Pancreas (tissue), 10 donors: ENCODE measurements around the gene PFN4. TPM values are rescaled to one million over a fixed set of nuclear protein-coding genes. Genes with fewer than 3 reads are reported as not detected.
A peak's percentile ranks its signal among the peaks of the same experiment; 100 is the strongest.

Experiments used
- ATAC-seq, 4 donors: fragments of 200-7000 bp; cut with Tn5 transposase; one replicate each; pipeline versions ENCODE4 v1.8.0 to v1.9.1; 2020; ENCODE audit warnings: mild to moderate bottlenecking in 4 of 4, moderate library complexity in 4 of 4
- DNase-seq, 6 donors: peaks; one replicate each; pipeline ENCODE4 v3.0.0-alpha.2; 2020
- FAIRE-seq: peaks from 2 replicates; lab custom pipeline; 2012; peaks lifted over from hg19 to GRCh38; lab: Jason Lieb, UNC
- H3K27ac ChIP-seq, 4 donors: fragments of 200-600 bp; sonication (generic); 1 replicate in 3 of 4; 2 replicates in 1 of 4; pipeline versions ENCODE4 v1.5.0 to v1.8.0; 2020
- H3K27me3 ChIP-seq, 4 donors: fragments of 200-600 bp; one replicate each; pipeline ENCODE4 v1.8.0; 2021
- H3K36me3 ChIP-seq, 3 donors: fragments of 200-600 bp; sonication (generic) in 1 of 3; one replicate each; pipeline versions ENCODE4 v1.5.0 to v1.8.0; 2020 to 2021
- H3K4me1 ChIP-seq, 3 donors: fragments of 200-600 bp; one replicate each; pipeline ENCODE4 v1.8.0; 2021
- H3K4me3 ChIP-seq, 4 donors: fragments of 200-600 bp; sonication (generic) in 2 of 4; one replicate each; pipeline versions ENCODE4 v1.5.0 to v1.8.0; 2020 to 2021
- H3K9me3 ChIP-seq, 4 donors: fragments of 200-600 bp; one replicate each; pipeline ENCODE4 v1.8.0; 2021
- CTCF ChIP-seq, 4 donors: fragments of 200-600 bp; sonication (generic) in 3 of 4; IDR thresholded peaks; one replicate each; pipeline versions ENCODE4 v1.5.0 to v1.8.0; 2021; ENCODE audit warnings: antibody characterized with exemption in 4 of 4
- WGBS, 2 donors: extraction: QIAGEN DNeasy Blood & Tissue Kit; methylation state at CpG; one replicate each; pipeline ENCODE4 v1.1.7; 2013; 5-methylcytosine and 5-hydroxymethylcytosine counted together
- intact Hi-C, 3 donors: fragments of 100-400 bp; cut with DNase I; formaldehyde crosslinking; loops; one replicate each; pipeline versions ENCODE4 v1.11.1 to v1.14.2; 2022
- polyA plus RNA-seq, 2 donors: library from polyadenylated mRNA; stranded (reverse); fragments of 200-250 nt; gene quantifications; one replicate each; pipeline ENCODE4 v1.2.3, GENCODE V29; 2013
- total RNA-seq, 6 donors: library from RNA; stranded (reverse); fragmentation: NEBNext Ultra II Directional in 4 of 6; extraction: Animal tissue kit (Norgen Biotek cat#: 25700) in 4 of 6; gene quantifications; one replicate each; pipeline versions ENCODE4 v1.2.1 to v1.2.4, GENCODE V29; 2021 to 2023
- donor health status: healthy with polysubstance abuse.
- donor health status: DM: no; HTN: no; CAD: no; lungs with moderate emphysema.
- donor health status: DM: no; HTN: no; CAD: no.
- donor health status: control.
- donor health status: control.
- donor health status: Bipolar disorder and iron deficiency.
- donor health status: DM: yes; HTN: yes; CAD: no.
- donor health status: DM: no; HTN: no; CAD: no.
- donor health status: DM: no; HTN: no; CAD: no.
- donor health status: DM: yes; HTN: yes; CAD: no.

The PFN4 gene
- total and polyA plus RNA-seq, 8 donors, result 0.16 to 0.63 (median 0.41) TPM

- peak; percentile 66 to 79 (median 74) for ATAC-seq
- Histone ChIP-seq H3K27ac (peak overlapping the region; percentile 80 to 93 (median 82)), H3K27me3 (no peaks in the 10 kb centered on the region), H3K9me3 (no peaks in the 10 kb centered on the region), H3K36me3 (peaks cover 0 to 16% (median 0%) of the 10 kb centered on the region in 3 donors), H3K4me3 (peak overlapping the region; percentile 26 to 69 (median 57)), H3K4me1 (peaks cover 0 to 9% (median 4%) of the 10 kb centered on the region in 3 donors)
- 3% methylated on average over 30 of the region's 30 CpGs for WGBS, 2 donors
- intact Hi-C loops, result no loop called here
- FAIRE-seq, result no peak
- no peak for TF ChIP-seq CTCF (IDR thresholded peaks at IDR 0.05)
- peak in 3 of 6 donors; percentile 78 to 95 (median 83) for DNase-seq
Measured at GRCh38 chr2:24083567-24084385, 39.4 kb downstream of the PFN4 start.

- Histone ChIP-seq H3K36me3 (peaks cover 0 to 16% (median 0%) of the 10 kb centered on the region in 3 donors), H3K9me3 (no peaks in the 10 kb centered on the region), H3K27ac (peak overlapping the region; percentile 80 to 93 (median 82)), H3K4me1 (peaks cover 0 to 10% (median 4%) of the 10 kb centered on the region in 3 donors), H3K4me3 (peak overlapping the region; percentile 26 to 69 (median 57)), H3K27me3 (no peaks in the 10 kb centered on the region)
- intact Hi-C loops, result no loop called here
- FAIRE-seq (no peak), ATAC-seq (no peak), DNase-seq (peak in 2 of 6 donors; percentile 36 to 59)
- 78 to 79% methylated on average over 8 of the region's 8 CpGs for WGBS, 2 donors
- no peak for TF ChIP-seq CTCF (IDR thresholded peaks at IDR 0.05)
Measured at GRCh38 chr2:24082787-24083566, 40.2 kb downstream of the PFN4 start.

DNA sequence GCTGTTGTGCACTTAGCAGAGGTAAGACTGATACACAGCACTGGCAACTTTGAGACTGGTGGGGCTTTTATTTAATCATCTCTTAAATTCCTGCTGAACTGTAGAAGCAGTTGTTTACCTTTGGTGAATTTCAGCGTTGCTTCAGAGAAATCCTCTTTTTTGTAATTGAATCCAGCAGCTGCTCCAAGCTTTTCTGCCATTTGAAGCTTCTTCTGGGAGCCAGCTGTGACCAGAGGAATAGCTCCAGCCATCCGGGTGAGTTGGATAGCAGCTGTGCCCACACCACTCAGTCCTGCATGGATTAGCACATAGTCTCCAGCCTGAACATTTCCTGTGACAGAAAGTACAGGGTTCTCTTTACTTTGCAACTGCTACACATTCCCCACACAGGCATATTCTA is 42.4 kb downstream of the PFN4 start:
- Histone ChIP-seq H3K27ac (no peak overlapping the region), H3K4me3 (no peak overlapping the region), H3K36me3 (peaks cover 0 to 16% (median 0%) of the 10 kb centered on the region in 3 donors), H3K4me1 (peaks cover 0 to 14% (median 4%) of the 10 kb centered on the region in 3 donors), H3K27me3 (no peaks in the 10 kb centered on the region), H3K9me3 (no peaks in the 10 kb centered on the region)
- no peak for TF ChIP-seq CTCF (IDR thresholded peaks at IDR 0.05)
- intact Hi-C loops, result no loop called here
- DNase-seq (no peak), ATAC-seq (no peak), FAIRE-seq (no peak)
- WGBS, 2 donors, result 67 to 72% methylated on average over 2 of the region's 2 CpGs

DNA sequence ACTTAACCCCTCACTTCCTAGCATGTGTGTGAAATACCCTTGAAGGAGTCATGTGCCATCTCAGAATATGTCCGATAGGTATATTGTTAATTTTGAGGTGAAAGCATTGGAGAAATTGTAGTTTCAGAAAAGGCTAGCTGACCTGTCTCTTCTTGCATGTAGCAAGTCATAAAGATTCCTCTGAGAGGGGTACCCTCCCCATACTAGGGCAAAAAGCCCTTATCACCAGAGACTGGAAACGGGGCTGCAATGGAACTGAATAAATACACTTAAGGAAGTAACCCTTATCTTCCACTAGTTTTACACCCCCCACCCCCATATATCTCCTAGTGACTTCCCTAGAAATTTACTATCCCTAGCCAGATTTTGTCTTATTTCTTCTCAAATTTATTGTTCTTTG is 45.3 kb downstream of the PFN4 start:
- peak overlapping the region in 3 of 4 donors; percentile 56 to 76 (median 60) for H3K4me3 ChIP-seq
- DNase-seq, result no peak
- peak overlapping the region; percentile 75 to 92 (median 87) for H3K27ac ChIP-seq
- no peak for ATAC-seq
- intact Hi-C loops, result no loop called here
- H3K27me3 ChIP-seq, result no peaks in the 10 kb centered on the region
- no peak for TF ChIP-seq CTCF (IDR thresholded peaks at IDR 0.05)
- 30 to 32% methylated on average over 2 of the region's 2 CpGs for WGBS, 2 donors
- no peak for FAIRE-seq
- no peaks in the 10 kb centered on the region for H3K9me3 ChIP-seq
- H3K4me1 ChIP-seq, result peaks cover 0 to 19% (median 0%) of the 10 kb centered on the region in 3 donors
- peaks cover 0 to 28% (median 0%) of the 10 kb centered on the region in 3 donors for H3K36me3 ChIP-seq
